HG03460 (cell line): ENCODE results near the gene ABHD13.
"Not testable (repeated sequence)": the region's sequence is repeated elsewhere in the genome, so short reads cannot be mapped to it uniquely, and the experiment has no call there.

ENCODE experiments used
- ATAC-seq: cut with Tn5 transposase; IDR thresholded peaks from one replicate; pipeline ENCODE4 v1.9.1; 2021; ENCODE audit not compliant: unreplicated experiment

ABHD13 gene

DNA sequence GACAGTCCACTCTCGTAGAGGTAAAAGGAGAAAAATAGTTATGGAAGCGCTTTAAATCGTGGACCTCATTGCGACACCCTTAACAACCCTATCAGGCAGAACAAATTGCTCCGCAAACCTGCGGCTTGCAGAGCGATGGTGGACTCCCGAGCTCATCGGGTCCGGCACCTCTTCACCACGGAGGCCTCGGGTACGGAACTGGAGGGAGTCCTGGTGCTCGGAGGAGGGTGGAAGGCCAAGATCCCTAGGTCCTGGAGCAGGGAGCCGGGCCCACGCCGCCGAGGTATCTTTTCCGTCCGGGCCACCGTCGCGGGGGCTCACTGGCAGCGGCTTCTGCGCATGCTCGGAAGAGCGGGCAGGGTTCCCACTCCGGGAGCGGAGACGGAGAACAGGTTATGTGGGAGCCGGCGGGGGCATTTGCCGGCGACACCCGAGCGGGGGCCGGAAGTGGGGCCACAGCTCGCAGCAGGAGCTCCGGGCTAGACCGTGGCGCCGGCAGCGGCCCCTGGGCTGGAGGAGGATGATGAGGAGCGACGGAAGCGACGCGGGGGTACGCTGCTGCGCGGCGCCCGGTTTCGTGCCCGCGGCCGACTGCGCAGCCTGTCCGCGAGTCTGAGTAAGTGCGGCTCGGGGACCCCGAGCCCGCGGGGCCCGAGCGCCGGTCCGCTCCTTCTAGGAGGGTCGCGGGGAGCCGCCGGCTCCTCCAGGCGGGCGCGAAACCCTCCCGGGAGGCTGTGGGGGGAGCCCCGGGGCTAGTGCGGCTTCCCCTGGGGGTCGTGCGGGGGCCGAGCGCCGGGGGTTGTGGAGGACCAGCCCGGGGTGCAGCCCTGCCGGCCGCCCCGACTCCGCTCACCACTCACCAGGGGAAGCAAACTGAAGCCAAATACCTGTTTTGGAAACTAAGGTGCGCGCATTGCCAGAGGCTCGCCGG is at the start of gene ABHD13:
ABHD13 (plus strand) TSS at position 349 of the 931 bp plus-strand sequence. CDS start 10,827 bp downstream, outside the sequence.
- ATAC-seq: peak; percentile 75

DNA sequence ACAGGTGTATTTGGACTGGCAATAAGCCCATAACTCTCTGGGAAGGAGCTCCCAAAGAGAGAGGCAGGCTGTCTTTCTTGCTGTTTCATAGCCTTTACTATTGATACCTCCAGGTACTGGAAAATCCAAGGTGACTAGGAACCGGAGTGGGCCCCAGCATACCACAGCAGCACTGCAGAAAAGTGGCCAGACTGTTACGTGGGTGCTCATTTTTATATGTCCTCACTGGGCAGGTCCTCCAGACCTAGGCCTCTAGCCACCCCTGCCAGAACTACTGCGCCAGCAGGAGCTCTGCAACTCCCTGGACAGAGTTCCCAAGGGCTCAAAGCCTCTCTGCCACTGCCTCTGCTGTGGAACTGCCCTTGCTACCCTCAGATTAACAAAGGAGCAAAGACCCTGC is 49.3 kb upstream of the ABHD13 start:
- no peak for ATAC-seq

DNA sequence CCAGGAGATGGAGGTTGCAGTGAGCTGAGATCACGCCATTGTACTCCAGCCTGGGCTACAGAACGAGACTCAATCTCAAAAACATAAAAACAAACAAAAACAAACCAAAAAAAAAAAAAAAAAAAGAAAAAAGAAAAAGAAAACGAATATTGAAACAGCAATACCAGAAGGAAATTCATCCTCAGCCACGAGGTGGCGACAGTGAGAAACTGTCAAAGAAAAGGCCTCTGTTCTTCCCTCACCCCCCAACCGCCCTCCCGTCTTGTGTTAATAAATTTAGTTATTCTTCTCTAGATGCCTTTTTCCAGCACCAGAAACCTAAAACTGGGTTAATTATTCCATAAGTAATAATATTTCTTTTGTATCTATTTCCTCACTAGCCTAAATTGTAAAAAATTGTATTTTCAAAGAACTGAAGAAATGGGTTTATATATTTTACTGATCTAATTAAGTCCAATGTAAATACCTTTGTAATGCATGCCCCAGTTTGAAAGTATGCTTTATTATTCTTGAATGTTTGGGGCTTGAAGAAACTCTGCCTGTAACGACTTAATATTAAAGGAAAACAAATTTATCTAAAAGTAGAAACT is 41.4 kb upstream of the ABHD13 start:
- no peak for ATAC-seq

DNA sequence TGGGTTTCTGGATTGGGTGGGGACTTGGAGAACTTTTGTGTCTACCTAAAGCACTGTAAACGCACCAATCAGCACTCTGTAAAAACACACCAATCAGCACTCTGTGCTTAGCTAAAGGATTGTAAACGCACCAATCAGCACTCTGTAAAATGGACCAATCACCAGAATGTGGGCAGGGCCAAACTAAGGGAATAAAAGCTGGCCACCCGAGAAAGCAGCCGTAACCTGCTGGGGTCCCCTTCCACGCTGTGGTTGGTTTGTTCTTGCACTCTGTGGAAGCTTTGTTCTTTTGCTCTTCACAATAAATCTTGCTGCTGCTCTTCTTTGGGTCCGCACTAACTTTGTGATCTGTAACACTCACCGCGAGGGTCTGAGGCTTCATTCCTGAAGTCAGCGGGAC is 40.1 kb upstream of the ABHD13 start:
- ATAC-seq: no peak

DNA sequence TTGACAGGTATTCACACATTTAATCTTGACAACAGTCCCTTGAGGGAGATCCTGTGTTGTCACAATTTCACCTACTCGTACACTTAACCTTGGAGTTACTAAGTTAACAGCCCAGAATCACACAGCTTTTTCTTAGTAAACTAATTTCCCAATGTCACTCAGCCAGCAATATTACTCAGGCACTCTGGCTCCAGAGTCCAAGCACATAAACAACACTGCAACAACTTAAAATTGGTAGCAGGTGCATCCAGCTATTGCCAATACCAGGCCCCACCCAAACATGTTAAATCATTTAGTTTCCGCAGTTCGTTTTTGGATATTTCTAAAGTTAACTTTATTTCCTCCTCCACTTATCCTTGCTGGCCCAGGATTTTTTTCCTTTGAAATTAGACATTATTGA is 35.5 kb upstream of the ABHD13 start:
- no peak for ATAC-seq

DNA sequence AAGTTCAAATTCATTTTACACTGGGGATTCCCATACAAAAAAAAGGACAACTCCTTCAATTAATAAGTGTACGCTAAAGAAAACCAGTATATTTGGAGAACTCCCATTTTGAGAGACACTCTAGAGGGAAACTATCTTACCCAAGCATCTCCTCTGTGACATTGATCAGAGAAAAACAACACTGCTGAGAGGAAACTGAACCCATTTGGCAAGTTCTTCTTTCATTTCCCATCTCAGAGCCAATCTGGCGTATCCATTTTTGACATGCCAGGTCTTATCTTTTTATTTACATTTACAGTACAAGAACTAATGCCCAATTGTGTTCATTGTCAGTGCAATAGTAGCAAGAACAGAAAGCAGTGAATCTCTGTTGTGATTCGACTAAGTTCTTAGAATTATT is 33.0 kb upstream of the ABHD13 start:
- no peak for ATAC-seq

DNA sequence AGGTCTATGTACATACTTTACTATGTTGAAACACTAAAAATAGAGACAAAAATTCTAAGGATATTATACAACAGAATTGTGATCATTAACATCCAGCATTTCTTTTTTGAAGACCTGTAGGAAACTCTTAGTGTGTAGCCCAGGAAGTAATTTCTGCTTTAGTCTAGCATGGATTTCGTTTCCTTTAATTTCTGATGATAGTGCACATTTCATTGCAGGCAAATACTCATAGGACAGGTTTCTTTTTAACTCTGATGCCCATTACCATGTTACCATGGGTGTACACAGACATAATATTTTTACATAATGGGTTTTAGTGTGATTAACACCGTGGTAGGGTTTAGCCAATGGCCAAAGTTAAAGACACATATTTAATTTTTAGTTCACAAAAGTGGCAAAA is 29.9 kb upstream of the ABHD13 start:
- ATAC-seq: no peak

DNA sequence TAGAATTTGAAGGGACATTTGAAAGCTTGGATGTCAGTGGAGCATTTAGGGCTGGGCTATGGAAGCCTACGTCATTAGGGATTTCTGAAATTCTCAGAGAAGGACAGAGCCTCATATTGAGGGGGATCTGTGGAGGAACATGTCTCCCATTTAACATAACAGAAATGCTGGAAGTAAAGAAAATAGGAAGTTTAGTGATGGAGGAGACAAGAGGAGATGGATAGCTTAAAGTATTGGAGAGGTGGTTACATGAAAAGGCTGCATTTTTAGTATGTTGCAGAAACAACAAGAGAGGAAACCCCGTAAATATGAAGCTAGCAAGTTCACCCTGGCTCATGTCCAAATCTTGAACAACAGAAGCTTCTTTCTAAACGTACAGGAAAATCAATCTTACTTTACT is 27.3 kb upstream of the ABHD13 start:
- ATAC-seq: no peak

DNA sequence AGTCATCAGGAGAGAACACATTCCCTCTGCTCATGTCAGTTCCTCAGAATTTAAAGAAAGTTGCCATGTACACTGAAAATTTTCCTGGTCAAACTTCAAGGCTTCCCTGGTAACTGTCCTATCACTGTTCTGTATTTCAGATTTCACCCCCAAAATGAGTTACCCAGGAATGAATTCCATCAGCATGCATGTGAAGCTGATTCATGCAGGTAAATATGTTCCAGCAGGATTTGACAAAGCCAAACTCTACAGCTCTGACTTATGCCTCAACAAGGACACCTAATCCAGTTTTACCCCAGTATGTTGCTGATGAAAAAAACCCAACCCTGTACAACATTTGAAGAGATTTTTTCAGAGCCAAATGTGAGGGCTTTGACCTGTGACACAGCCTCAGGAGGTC is 24.4 kb upstream of the ABHD13 start:
- ATAC-seq: no peak

DNA sequence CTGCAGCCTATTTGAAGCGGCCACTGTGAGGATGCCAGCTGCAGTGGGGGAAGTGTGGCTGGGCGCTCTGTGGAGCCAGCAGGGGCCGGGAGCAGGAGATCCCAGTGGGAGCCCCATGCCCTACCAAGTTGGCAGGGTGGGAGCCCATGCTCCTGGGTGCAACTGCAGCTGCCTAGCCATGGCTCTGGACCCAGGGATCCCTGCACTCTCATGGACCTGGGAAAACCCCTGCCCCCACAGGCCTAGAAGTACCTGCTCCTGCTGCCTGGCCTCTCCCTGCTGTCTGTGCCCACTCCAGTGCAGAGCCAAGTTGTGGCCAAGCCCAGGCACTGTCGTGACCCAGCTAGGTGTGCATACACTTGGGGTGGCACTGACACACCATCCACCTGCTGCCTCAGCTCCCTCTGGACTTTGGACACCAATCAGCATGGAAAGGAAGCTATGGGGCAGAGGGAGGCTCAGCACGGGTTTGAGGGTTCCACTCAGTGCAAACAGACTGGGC is 23.7 kb upstream of the ABHD13 start:
- ATAC-seq: no peak

DNA sequence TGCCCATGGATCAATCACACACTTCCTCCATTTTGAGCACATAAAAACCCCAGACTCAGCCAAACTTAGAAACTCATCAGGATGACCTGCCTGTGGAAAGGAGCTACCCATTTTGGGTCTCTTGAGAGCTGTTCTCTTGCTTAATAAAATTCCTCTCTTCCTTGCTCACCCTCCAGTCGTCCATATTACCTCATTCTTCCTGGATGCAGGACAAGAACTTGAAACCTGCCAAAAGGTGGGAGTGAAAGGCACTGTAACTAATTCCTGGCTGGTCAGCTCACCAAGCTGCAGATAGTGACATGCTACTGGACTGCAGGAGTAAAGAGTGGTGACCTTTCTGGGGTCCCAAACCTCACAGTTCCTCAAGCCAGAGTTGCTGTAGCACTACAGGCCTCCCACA is 23.0 kb upstream of the ABHD13 start:
- ATAC-seq: no peak

DNA sequence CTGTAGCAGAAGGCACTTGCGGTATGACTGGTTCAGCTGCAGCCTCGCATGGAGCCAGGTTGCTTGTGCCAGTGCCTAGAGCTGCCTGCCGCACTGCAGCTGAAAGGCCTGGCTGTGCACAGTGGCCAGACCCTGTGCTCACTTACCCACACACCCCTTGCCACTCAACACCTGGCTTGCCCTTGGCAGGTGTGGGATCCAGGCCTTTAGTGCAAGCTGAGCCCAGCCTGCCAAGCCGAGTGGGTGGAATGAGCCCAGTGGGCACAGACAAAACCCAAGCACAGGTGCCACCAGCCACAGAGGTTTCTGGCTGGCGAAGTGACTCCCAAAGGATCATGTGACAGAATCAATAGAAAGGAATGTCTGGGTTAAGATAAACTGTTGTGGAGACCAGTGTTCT is 22.3 kb upstream of the ABHD13 start:
- ATAC-seq: no peak

DNA sequence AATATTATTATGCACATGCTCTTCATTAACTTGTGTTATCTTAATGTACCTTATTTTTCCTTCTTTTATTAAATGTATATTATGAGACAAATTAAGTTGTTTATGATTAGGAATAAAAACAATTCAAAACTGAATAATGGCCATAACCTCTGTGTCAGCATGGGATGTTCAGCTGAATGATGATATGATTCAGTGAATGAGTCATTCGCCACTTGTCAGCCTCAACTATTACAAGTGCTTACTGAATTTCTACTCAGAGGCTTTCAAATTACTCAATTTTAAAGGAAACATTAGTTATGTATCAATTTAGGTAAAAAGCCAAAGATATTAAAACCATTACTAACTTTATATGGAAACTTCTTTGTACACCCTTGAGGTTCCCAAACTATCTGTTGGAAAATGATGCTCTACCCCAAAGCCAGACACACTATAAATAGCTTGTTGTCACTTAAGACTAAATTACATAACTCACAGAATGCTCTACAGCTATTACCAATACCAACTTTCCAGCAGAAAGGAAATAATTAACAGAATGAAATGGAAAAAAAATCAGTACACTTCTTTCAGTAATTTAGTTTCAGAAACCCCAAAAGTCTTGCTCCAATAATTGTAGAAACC is 17.3 kb upstream of the ABHD13 start:
- ATAC-seq: no peak

DNA sequence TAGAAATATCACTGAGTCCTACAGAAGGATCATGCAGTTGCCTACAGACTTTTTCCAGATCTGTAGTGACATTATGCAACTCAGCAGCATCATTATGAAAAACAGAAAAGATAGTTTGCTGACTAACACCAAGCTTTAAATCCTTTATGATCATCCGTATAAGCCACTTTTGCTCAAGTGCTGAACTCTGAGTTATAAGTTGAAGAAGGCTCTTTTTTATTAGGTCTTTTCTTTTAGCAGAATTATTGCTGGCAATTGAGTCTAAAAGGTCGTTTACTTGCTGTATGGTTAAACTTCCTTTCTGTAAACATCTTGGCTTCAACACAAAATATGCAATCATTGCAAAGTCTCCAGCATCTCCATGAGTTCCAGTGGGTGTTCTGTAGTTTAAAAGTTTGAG is 7.6 kb upstream of the ABHD13 start:
- no peak for ATAC-seq

DNA sequence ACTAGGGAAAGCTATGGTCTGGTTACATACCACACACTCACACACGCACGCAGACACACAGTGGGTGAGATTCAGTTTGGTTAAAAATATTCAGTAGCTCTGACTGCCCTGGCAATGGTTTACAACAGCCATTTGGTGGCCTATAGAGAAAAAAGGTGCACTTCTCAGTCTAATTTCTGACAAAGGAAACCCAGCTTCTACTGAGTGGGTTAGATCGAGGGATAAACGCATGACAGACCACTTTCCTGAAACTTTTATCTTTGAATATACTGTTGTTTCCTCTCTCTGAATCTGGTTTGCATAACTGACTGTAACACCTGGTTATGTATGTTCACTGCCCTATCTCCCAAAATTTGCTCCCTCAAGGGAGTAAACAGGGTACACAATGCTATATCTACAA is 5.3 kb upstream of the ABHD13 start:
- peak; percentile 42 for ATAC-seq

DNA sequence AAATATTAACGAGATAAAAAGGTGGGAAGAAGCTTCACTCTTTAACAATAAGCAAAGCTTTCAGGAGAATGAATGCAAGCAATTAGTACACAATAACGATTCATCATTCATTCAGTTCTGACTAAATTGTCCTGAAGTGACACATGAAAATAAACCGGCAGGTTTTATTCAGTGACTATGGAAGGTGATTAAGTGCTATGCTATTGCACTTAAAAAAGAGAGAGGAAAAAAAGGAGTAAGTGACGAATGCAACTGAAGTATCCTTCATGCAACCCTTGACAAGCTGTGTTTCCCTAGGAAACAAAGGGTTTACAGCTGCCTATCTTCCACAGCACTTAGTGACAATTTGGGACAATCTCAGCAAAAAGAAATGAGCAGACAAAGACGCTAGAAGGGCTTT is 4.2 kb upstream of the ABHD13 start:
- no peak for ATAC-seq

DNA sequence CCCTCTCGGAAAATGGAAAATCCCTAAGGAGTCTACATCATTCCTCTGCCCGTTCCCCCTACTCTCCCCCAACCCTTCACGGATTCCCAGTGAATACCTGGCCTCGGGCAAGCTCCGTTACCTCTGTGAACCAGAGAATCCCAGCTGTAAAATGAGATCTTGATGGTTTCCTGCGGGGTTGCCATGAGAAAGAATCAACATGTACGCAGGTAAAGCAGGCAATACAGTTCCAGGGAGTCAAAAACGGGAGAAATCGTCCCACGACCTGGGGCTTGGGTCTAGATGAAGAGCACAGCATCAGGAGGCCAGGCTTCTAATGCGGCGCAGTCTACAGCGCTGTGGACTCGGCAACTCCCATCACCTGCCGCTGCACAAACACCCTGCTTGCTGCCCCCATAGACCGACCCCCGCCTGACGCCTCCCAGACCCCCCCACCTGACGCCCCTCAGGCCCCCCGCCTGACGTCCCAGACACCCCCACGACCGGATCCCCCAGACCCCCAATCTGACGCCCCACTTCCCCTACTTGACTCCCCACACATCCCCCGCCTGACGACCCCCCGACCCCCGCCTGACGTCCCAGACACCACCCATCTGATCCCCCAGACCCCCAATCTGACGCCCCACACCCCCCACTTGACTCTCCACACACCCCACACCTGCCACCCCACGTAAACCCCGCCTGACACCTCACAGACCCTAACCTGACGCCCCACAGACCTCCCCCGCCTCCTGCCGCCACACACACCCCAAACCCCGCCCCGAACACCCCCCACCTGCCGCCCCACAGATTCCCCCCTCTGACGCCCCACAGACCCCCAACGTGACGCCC is 3.5 kb upstream of the ABHD13 start:
- no peak for ATAC-seq

DNA sequence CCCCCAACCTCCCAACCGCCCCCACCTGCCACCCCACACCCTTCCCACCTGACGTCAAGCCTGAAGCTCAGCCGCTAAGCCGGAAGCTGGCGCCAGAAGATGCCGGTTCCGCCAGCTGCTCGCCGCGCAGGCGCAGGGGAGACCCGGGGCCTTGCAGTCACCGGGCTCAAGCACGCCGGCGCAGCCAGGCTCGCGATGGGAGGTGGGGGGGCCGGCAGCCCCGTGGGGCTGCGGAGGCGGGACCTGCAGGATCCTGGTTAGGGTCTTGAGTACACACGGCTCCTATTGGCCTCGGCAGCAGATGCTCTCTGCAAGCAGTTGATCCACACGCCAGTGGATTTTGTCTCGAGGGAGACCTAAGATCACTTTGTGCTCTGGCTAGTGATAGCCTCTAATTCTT is 2.8 kb upstream of the ABHD13 start, which contains the start of gene LIG4:
LIG4 (minus strand) TSS at position 101 of the 400 bp plus-strand sequence. CDS start 4,268 bp downstream, outside the sequence.
- peak; percentile 64 for ATAC-seq

DNA sequence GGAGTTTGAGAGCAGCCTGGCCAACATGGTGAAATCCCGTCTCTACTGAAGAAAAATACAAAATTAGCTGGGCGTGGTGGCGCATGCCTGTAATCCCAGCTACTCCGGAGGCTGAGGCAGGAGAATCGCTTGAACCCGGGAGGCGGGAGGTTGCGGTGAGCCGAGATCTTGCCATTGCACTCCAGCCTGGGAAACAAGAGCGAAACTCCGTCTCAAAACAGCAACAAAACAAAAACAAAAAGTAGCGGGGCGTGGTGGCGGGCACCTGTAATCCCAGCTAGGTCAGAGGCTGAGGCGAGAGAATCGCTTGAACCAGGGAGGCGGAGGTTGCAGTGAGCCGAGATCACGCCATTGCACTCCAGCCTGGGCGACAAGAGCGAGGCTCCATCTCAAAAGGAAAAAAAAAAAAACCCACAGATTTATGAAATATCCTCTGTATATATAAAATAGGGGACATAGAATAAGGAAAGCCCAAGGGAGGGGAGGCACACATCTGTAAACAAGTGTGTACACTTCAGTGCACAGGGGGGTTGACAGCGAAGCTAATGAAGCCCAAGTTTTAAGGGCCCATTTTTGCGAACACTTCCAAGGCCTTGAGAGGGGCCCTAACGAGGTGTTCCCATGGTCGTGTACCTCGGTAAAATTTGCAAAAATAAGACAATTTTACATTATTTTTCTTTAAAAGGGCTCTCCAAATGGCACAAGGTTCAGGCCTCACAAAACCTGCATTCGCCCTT is 717 bp upstream of the ABHD13 start:
- not testable (repeated sequence) for ATAC-seq

DNA sequence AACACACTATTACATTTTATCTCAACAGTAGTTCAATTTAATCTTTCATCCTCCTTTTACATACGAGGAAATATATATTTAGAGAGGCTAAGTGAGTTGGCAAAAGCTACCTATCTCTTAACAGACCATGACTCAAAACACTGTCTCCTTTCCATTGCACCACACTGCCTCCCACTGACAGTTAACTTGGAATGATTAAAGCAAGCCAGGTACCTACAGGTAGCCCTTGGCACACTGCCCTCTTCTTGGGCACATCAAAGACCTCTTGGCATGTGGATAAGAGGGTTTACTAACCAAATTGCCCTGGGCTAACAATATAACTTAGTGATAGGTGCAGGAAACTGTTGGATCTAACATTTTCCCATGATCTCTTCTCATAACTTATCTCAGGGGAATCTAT is 1.8 kb downstream of the ABHD13 start:
- no peak for ATAC-seq
